IPS-20b (cell line): ENCODE results near the gene CFAP97D1.

Source experiments
- H3K27ac ChIP-seq: one replicate; pipeline ENCODE4 v1.5.1; 2013; ENCODE audit warnings: low read length
- H3K27me3 ChIP-seq: 2 replicates; pipeline ENCODE4 v1.6.1; 2013; ENCODE audit warnings: mild to moderate bottlenecking, low read length, inconsistent platforms; ENCODE audit not compliant: insufficient read depth
- H3K36me3 ChIP-seq: 2 replicates; pipeline ENCODE4 v1.6.1; 2013; ENCODE audit warnings: low read depth, mild to moderate bottlenecking, inconsistent platforms, low read length, moderate library complexity; ENCODE audit not compliant: insufficient read depth
- H3K4me1 ChIP-seq: 2 replicates; pipeline ENCODE4 v1.6.1; 2013; ENCODE audit warnings: mild to moderate bottlenecking, control low read depth, inconsistent platforms, low read length, moderate library complexity; ENCODE audit not compliant: insufficient read depth
- H3K4me3 ChIP-seq: 2 replicates; pipeline ENCODE4 v1.5.1; 2013; ENCODE audit warnings: mild to moderate bottlenecking, low read length, inconsistent platforms
- H3K9ac ChIP-seq: 2 replicates; pipeline ENCODE4 v1.6.1; 2013; ENCODE audit warnings: low read depth, mild to moderate bottlenecking, inconsistent platforms, low read length, moderate library complexity
- H3K9me3 ChIP-seq: 2 replicates; pipeline ENCODE4 v1.6.1; 2013; ENCODE audit warnings: mild to moderate bottlenecking, low read depth, low read length, inconsistent platforms; ENCODE audit not compliant: insufficient read depth

CFAP97D1 gene

GRCh38 chr17:43803758-43804157, 23.5 kb downstream of the CFAP97D1 start:
- H3K27me3 ChIP-seq: no peaks in the 10 kb centered on the region
- H3K36me3 ChIP-seq: peaks cover 4% of the 10 kb centered on the region; the same call in 1 of the 2 replicates
- H3K4me1 ChIP-seq: peaks cover 28% of the 10 kb centered on the region
- peaks cover 4% of the 10 kb centered on the region; the same call in 1 of the 2 replicates for H3K9me3 ChIP-seq
- H3K9ac ChIP-seq: peak overlapping the region; percentile 5; the same call in 1 of the 2 replicates
- peak overlapping the region; percentile 29; the same call in 1 of the 2 replicates for H3K4me3 ChIP-seq
- no peak overlapping the region for H3K27ac ChIP-seq

GRCh38 chr17:43805117-43805516, 24.9 kb downstream of the CFAP97D1 start:
- Histone ChIP-seq H3K27ac (no peak overlapping the region), H3K4me1 (peaks cover 28% of the 10 kb centered on the region), H3K36me3 (peaks cover 5% of the 10 kb centered on the region; the same call in 1 of the 2 replicates), H3K4me3 (no peak overlapping the region), H3K9ac (no peak overlapping the region), H3K9me3 (no peaks in the 10 kb centered on the region), H3K27me3 (no peaks in the 10 kb centered on the region)

GRCh38 chr17:43808076-43808475, 27.8 kb downstream of the CFAP97D1 start:
- H3K27ac ChIP-seq: no peak overlapping the region
- H3K27me3 ChIP-seq: no peaks in the 10 kb centered on the region
- H3K9ac ChIP-seq: no peak overlapping the region
- peaks cover 5% of the 10 kb centered on the region; the same call in 1 of the 2 replicates for H3K36me3 ChIP-seq
- no peak overlapping the region for H3K4me3 ChIP-seq
- H3K4me1 ChIP-seq: peaks cover 19% of the 10 kb centered on the region
- H3K9me3 ChIP-seq: no peaks in the 10 kb centered on the region

DNA sequence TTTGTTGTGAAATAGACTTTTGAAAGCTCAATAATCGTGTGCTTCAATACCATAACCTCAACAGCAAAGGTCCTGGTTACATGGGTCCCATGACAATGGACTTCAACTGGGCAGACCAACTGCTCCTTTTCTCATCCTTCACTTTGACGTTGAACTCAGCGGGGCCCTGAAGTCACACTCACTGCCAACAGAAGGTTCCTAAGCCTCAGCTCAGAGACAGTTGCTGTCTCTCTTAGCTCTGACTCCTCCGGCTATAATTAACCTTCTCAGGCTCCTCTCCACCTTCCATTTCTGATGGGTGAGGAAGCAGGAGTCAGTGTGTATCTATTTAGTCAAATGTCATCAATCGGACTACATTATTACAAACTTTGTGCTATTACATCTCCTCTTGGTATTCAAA, 28.9 kb downstream of the CFAP97D1 start:
- Histone ChIP-seq H3K27ac (no peak overlapping the region), H3K9me3 (no peaks in the 10 kb centered on the region), H3K36me3 (peaks cover 5% of the 10 kb centered on the region; the same call in 1 of the 2 replicates), H3K9ac (no peak overlapping the region), H3K4me1 (peaks cover 9% of the 10 kb centered on the region; the same call in 1 of the 2 replicates), H3K4me3 (no peak overlapping the region), H3K27me3 (no peaks in the 10 kb centered on the region)

GRCh38 chr17:43810226-43810715, 30.0 kb downstream of the CFAP97D1 start:
- no peak overlapping the region for H3K4me3 ChIP-seq
- H3K27me3 ChIP-seq: no peaks in the 10 kb centered on the region
- H3K36me3 ChIP-seq: peaks cover 5% of the 10 kb centered on the region; the same call in 1 of the 2 replicates
- H3K9ac ChIP-seq: no peak overlapping the region
- H3K4me1 ChIP-seq: no peaks in the 10 kb centered on the region
- H3K9me3 ChIP-seq: no peaks in the 10 kb centered on the region
- no peak overlapping the region for H3K27ac ChIP-seq

- Histone ChIP-seq H3K27ac (no peak overlapping the region), H3K4me3 (no peak overlapping the region), H3K27me3 (no peaks in the 10 kb centered on the region), H3K36me3 (peaks cover 5% of the 10 kb centered on the region; the same call in 1 of the 2 replicates), H3K9ac (no peak overlapping the region), H3K9me3 (no peaks in the 10 kb centered on the region), H3K4me1 (no peaks in the 10 kb centered on the region)
These were observed 30.6 kb downstream of the CFAP97D1 start for GRCh38 chr17:43810823-43811222.

DNA sequence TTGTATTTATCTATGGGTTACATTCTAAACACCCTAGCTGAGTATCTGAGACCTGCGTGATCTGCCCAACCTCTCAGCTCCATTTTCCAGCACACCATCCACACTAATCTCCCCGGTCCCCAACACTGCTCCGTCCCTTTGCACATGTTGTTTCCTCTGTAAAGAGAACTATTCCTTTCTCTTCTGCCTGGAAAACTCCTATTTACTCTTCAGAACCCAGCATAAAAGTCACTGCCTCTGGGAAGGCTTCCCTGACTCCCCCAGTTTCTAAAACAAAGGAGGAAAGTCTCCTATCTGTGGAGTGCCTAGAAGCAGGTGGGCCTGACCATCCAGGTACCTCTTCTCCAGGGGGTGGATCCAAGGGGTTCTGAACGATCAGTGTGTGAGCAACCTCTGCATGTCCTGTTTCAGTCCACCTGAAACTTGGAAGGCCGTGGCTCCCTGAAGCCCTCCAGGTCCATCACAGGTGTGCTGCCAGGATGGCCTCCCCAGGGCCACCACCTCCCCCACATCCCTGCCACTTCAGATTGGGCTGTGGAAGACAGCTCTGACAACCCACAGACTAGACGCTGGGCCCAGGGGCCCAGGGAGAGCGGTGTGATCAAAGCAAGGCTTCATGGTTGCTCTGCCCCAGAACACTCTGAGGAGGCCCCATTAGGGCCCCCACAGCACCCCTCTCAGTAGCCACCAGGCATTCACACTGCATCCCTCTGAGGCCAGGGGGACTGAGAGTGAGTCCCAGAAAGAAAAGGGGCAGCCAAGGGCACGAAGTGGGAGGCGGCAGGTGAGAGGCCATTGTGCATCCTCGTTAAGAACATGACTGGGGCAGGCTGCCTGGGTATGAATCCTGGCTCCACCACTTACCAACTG, 32.4 kb downstream of the CFAP97D1 start:
- Histone ChIP-seq H3K27me3 (no peaks in the 10 kb centered on the region), H3K4me3 (no peak overlapping the region), H3K9me3 (no peaks in the 10 kb centered on the region), H3K4me1 (no peaks in the 10 kb centered on the region), H3K9ac (no peak overlapping the region), H3K27ac (no peak overlapping the region), H3K36me3 (peaks cover 5% of the 10 kb centered on the region; the same call in 1 of the 2 replicates)

DNA sequence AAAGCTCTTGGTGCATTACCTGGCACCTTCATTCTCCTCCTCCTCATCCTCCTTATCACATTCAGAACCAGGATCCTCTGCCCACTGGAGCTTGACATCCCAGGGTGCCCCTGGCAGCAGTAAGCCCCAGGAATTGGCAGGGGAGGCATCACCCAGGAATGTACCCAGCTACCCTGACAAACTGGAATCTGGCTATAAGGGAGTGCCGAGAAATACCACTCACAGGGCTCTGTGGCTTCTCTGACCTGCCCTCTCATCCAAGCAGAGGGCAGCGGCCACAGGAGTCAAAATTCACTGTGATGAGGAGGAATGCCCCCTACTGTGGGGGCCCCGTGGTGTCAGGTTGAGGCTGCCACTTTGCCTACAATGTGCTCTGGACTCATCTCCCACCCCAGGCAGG, 33.2 kb downstream of the CFAP97D1 start:
- Histone ChIP-seq H3K9me3 (no peaks in the 10 kb centered on the region), H3K36me3 (peaks cover 5% of the 10 kb centered on the region; the same call in 1 of the 2 replicates), H3K4me3 (no peak overlapping the region), H3K27ac (no peak overlapping the region), H3K27me3 (no peaks in the 10 kb centered on the region), H3K9ac (no peak overlapping the region), H3K4me1 (no peaks in the 10 kb centered on the region)

DNA sequence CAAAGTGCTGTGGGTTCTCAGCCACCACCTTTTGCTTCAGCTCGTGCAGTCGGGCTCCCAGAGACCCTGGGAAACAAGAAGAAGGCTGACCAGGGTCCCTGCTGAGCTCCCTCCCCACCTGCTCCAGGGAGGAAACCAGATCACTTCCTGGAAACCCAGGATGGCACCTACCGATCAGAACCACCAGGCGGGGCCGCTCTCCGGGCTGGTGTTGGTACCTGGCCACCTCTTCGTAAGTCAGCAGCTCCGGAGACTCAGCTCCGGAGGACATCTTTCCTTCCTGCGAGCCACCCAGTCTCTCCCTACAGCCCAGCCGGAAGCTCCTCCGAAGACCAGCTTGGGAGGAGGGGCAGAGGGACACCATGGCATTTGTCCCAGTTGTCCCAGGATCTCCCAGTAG, 33.8 kb downstream of the CFAP97D1 start:
- Histone ChIP-seq H3K4me3 (no peak overlapping the region), H3K36me3 (no peaks in the 10 kb centered on the region), H3K9me3 (no peaks in the 10 kb centered on the region), H3K4me1 (no peaks in the 10 kb centered on the region), H3K9ac (no peak overlapping the region), H3K27me3 (no peaks in the 10 kb centered on the region), H3K27ac (no peak overlapping the region)

- no peak overlapping the region for H3K27ac ChIP-seq
- H3K36me3 ChIP-seq: no peaks in the 10 kb centered on the region
- H3K4me1 ChIP-seq: no peaks in the 10 kb centered on the region
- H3K9me3 ChIP-seq: no peaks in the 10 kb centered on the region
- H3K4me3 ChIP-seq: no peak overlapping the region
- H3K27me3 ChIP-seq: no peaks in the 10 kb centered on the region
- no peak overlapping the region for H3K9ac ChIP-seq
These were observed 34.5 kb downstream of the CFAP97D1 start for GRCh38 chr17:43814714-43815113.

DNA sequence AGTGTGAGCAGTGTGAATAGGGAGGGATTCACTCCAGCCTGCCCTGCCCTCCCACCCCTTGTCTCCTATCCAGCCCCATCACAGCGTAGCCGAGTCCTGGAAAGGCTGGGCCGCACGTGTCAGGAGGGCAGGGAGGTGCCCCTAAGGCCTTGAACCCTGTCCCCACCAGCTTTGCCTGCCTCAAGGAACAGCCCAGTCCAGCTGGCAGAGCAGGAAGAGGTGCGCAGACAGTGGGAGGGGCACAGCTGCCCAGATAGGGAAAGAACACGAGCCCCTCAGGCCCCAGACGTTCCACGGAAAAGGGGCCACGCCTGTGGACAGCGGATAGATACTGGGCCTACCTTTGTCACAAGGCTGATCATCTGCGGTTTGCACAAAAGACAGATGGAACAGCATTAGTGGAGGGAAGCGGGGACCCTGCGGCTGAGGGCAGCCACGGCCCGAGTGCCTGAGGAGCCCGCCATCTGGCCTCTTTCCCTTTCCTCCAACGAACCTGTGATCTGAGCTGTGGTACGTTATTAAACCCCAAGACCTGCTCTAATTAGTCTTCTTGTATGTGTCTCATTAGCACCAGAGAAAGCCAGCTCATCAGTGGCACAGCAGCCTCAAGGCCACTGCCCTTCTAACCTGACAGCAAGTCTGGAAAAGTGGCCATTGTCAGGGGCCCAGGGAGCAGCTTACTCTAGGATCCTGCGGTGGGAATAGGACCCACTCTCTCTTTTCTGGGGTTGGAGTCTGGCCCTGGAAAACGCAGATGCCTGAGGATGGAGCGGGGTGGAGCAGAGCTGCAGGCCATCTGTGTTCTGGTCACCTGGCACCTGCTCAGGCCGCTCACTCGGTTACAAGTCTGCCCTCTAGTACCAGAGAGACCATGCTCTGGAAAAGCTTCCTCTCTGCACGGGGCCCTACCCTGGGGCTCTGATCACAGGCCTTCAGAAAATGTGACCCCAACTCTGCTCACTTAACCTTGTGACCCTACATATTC, 36.4 kb downstream of the CFAP97D1 start:
- H3K27me3 ChIP-seq: no peaks in the 10 kb centered on the region
- H3K27ac ChIP-seq: no peak overlapping the region
- H3K4me1 ChIP-seq: no peaks in the 10 kb centered on the region
- no peak overlapping the region for H3K4me3 ChIP-seq
- H3K9me3 ChIP-seq: no peaks in the 10 kb centered on the region
- no peaks in the 10 kb centered on the region for H3K36me3 ChIP-seq
- H3K9ac ChIP-seq: no peak overlapping the region
